Measurements from ENCODE around the gene DOCK7. TPM values are rescaled to one million over a fixed set of nuclear protein-coding genes. Genes with fewer than 3 reads are reported as not detected.

DOCK7 gene
- total and polyA plus RNA-seq, 8 donors = 4.7 to 118 (median 32.4) TPM

DNA sequence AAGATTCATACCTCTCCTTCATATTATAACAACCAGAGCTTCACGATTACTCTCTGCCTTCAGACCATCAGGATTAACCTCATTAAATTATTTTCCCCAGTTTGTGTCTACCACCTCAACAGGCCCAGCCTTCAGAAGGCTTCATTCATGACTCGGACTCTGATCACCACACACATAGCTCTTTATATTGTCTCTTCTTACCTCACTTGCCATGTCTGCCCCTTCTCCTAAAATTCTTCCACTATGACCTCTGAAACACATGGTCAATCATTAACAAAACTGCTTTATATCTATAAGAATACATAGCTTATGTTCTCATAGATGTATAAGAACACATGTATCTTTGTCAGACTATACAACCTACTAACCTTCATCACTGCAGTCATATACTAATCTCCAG lies 171.6 kb downstream of the DOCK7 start:
- Histone ChIP-seq H3K9me3 (peaks cover 0 to 7% (median 0%) of the 10 kb centered on the region in 4 donors), H3K27ac (no peak overlapping the region), H3K4me3 (no peak overlapping the region), H3K36me3 (peaks cover 3 to 38% (median 33%) of the 10 kb centered on the region in 4 donors), H3K4me1 (no peaks in the 10 kb centered on the region), H3K27me3 (no peaks in the 10 kb centered on the region)
- no peak for DNase-seq
- WGBS, 5 donors = 83 to 93% (median 85%) methylated on average over 2 of the region's 2 CpGs
- intact Hi-C loops (cut with DNase I; ENCODE audit: low total_unique reads) = no loop called here
- TF ChIP-seq CTCF (IDR thresholded peaks at IDR 0.05) = no peak
- no peak for TF ChIP-seq EP300 (IDR thresholded peaks at IDR 0.05)
- TF ChIP-seq POLR2A (IDR thresholded peaks at IDR 0.05) = no peak
- no peak for TF ChIP-seq POLR2AphosphoS5 (IDR thresholded peaks at IDR 0.05)

GRCh38 chr1:62514746-62515423 lies 173.3 kb downstream of the DOCK7 start:
- Histone ChIP-seq H3K9me3 (peaks cover 0 to 7% (median 0%) of the 10 kb centered on the region in 4 donors), H3K27me3 (no peaks in the 10 kb centered on the region), H3K4me3 (no peak overlapping the region), H3K27ac (no peak overlapping the region), H3K4me1 (no peaks in the 10 kb centered on the region), H3K36me3 (peaks cover 3 to 37% (median 33%) of the 10 kb centered on the region in 4 donors)
- DNase-seq = no peak
- TF ChIP-seq POLR2A (IDR thresholded peaks at IDR 0.05) (no peak), EP300 (IDR thresholded peaks at IDR 0.05) (no peak), POLR2AphosphoS5 (IDR thresholded peaks at IDR 0.05) (no peak), CTCF (IDR thresholded peaks at IDR 0.05) (no peak)
- 80 to 91% (median 86%) methylated on average over 3 of the region's 3 CpGs for WGBS, 5 donors
- intact Hi-C loops (cut with DNase I; ENCODE audit: low total_unique reads) = no loop called here

- whole genome bisulfite sequencing, 5 donors = 79 to 89% (median 87%) methylated on average over 4 of the region's 4 CpGs
Measured at GRCh38 chr1:62513013-62513412, 175.2 kb downstream of the DOCK7 start.

DNA sequence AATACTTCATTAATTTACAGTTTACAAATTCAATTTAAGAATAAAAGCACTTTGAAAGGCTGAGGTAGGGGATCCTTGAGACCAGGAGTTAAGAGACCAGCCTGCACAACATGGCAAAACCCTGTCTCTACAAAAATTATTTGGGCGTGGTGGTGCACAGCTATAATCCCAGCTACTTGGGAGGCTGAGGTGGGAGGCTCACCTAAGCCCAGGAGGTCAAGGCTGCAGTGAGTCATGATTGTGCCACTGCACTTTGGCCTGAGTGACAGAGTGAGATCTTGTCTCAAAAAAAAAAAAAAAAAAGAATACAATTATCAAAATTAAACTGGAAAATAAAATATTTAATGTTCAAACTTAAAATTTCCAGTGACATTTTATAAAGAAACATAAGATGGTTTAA lies 179.2 kb downstream of the DOCK7 start:
- peaks cover 3 to 72% (median 64%) of the 10 kb centered on the region in 4 donors for H3K36me3 ChIP-seq
- no peaks in the 10 kb centered on the region for H3K9me3 ChIP-seq
- WGBS, 5 donors = 69 to 96% (median 91%) methylated on average over 1 of the region's 1 CpG
- no peak overlapping the region for H3K27ac ChIP-seq
- intact Hi-C loops (cut with DNase I; ENCODE audit: low total_unique reads) = no loop called here
- H3K4me3 ChIP-seq = no peak overlapping the region
- no peak for DNase-seq
- H3K27me3 ChIP-seq = no peaks in the 10 kb centered on the region
- TF ChIP-seq POLR2AphosphoS5 (IDR thresholded peaks at IDR 0.05) (no peak), EP300 (IDR thresholded peaks at IDR 0.05) (no peak), POLR2A (IDR thresholded peaks at IDR 0.05) (no peak), CTCF (IDR thresholded peaks at IDR 0.05) (no peak)
- no peaks in the 10 kb centered on the region for H3K4me1 ChIP-seq

More at GRCh38 chr1:62513013-62513412, 175.2 kb downstream of the DOCK7 start:
- H3K27ac ChIP-seq = no peak overlapping the region
- peaks cover 3 to 36% (median 32%) of the 10 kb centered on the region in 4 donors for H3K36me3 ChIP-seq
- no peaks in the 10 kb centered on the region for H3K4me1 ChIP-seq
- no peak overlapping the region for H3K4me3 ChIP-seq
- TF ChIP-seq EP300 (IDR thresholded peaks at IDR 0.05) (no peak), POLR2AphosphoS5 (IDR thresholded peaks at IDR 0.05) (no peak), CTCF (IDR thresholded peaks at IDR 0.05) (no peak), POLR2A (IDR thresholded peaks at IDR 0.05) (no peak)
- H3K27me3 ChIP-seq = no peaks in the 10 kb centered on the region
- intact Hi-C loops (cut with DNase I; ENCODE audit: low total_unique reads) = no loop called here
- H3K9me3 ChIP-seq = no peaks in the 10 kb centered on the region
- DNase-seq = no peak

All from stomach (tissue), 9 donors.